HG02571 (cell line): Measurements from ENCODE around the gene APBA2.
"Not testable (repeated sequence)": the region's sequence is repeated elsewhere in the genome, so short reads cannot be mapped to it uniquely, and the experiment has no call there.

ENCODE experiments used
- ATAC-seq: cut with Tn5 transposase; IDR thresholded peaks from one replicate; pipeline ENCODE4 v1.9.1; 2021; ENCODE audit warnings: mild to moderate bottlenecking, moderate library complexity; ENCODE audit not compliant: unreplicated experiment

APBA2 gene

DNA sequence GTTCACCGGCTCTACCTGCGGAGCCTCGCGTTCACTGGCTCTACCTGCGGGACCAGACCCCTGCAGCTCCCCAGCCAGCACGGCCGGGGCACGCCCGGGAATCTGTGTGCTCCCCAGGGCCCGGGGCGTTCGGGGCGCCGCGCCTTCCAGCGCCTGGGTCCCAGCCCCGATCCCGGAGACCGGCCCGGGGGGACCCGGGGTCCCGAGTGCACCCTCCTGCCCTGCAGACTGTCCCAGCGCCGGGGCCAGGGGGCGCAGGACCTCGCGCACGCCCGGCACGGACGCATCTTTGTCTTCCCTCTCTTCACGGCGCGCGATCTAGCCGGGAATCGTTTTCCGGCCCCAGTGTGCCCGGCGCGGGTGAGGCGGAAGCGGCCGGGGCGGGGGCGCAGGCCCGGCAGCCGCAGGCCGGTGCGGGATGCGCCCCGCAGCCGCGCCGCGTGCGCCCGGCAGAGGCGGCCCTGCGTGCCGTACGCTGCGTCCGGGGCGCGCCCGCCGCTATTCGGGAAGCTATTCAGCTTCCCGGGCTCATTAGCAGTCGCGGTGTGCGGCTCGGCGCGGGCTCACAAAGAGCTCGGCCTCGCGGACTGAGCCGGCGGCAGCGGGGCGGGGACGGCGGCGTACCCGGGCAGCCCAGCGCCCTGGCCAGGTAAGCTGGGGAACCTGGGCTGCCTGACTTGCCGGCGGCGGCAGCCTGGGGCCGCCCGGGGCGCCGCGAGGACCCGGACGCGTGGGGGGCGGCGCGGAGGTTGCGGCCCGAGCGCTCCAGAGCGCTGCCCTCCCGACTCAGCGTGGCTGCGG is at the start of gene APBA2:
Gene APBA2 (plus strand): TSS at position 345 of the 801 bp plus-strand sequence. CDS start 167,911 bp downstream, outside the sequence.
- ATAC-seq = no peak

DNA sequence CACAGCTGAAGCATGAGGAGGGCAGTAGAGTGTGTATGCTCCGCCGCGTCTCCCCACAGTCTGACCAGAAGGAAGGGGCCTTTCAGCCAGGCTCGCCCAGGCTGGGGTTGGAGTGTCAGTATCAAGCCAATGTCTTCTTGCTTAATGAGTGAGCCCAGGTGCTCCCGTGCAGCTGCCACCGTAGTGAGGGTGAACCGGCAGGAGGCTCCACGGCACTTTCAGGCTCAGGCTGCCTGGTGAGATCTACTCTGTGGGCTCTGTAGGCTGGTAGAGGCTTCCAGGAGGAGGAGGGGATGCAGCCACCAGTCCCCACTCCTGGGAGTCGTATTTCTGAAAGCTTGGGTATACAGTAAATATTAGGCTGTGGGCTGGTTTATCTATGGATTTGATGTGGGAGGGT is 45.5 kb upstream of the APBA2 start:
- not testable (repeated sequence) for ATAC-seq

DNA sequence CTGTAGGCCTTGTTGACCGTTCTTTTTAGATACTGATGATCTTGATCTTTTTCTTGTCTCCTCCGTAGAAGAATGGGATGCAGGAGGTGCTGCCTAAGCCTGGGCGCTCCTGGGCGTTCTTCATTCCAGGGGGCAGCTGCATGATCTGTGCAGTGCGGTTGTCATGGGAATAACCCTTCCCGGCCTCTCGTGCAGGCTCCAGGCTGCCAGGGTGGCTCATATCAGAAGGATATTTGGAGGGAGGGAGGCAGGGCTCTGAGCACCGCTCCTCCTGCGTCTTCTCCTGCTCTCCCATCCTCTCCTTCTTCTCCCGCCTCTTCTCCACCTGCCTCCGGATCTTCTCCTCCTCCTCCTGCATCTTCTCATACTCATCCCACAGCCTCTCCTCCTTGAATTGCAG is 43.6 kb upstream of the APBA2 start:
- ATAC-seq = not testable (repeated sequence)

DNA sequence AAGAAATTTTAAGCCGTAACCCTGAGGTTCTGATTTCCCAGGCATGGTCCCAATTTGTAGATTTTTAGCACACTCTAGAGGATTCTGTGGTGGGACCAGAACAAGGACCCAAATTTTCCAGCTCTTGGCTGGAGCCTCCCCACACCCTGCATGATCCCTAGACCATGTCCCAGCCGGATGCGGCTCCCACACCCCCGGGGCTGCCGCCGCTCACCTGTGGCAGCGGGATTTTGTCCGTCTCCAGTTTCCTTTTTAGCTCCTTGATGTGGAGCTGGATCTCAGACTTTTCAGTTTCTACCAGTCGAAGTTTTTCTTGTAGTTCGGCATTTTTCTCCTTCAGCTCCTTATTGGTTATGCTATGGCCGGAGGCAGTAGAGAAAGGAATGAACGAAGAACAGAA is 42.3 kb upstream of the APBA2 start:
- not testable (repeated sequence) for ATAC-seq

DNA sequence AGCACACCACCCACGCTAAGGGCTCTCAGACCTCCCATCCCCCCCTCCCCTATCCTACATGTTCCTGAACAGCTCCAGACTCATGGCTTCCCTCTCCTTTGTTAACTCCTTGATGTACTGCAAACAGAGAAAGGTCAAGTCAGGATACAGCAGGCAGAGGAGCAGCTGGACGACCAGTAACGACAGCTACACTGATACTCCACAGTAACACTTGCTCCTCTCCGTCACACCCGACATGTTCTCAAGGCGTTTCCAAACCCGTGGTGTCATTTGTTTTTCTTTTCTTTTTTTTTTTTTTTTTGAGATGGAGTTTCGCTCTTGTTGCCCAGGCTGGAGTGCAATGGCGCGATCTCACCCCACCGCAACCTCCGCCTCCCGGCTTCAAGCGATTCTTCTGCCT is 41.6 kb upstream of the APBA2 start:
- not testable (repeated sequence) for ATAC-seq

DNA sequence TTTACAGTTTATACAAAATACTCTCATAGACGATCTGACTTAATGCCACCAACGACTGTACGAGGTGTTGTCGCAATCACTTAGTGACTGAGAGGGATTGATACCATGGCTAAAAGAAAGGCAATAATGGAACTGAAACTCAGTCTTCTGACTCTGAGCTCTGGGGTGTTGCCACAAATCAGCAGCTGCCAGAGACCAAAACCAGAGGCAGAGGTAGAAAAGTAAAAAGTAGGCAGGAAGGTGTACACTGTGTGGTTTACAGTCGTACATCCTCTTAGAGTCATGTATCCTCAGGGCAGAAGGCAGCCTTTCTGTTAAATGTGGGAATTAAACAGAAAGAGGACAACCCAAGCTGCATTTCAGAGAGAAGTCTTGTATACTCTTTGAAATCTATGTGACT is 38.5 kb upstream of the APBA2 start:
- not testable (repeated sequence) for ATAC-seq

DNA sequence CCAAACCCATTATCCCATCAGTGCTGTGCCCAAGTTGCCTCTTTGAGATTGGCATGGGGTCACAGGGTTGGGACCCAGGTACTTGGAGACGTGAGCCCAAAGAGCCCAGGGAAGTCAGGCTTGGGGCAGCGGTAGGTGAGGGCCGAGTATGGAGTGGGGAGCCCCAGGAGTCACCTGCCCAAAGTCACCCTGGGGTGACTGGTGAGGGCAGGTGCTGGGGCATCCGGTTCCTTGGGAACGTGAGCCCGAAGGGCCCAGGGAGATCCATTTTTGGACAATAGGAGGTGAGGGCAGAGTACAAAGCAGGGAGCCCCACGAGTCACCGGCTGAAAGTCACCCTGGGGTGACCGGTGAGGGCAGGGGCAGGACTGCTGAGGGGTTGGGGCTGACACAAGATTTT is 37.8 kb upstream of the APBA2 start:
- not testable (repeated sequence) for ATAC-seq

DNA sequence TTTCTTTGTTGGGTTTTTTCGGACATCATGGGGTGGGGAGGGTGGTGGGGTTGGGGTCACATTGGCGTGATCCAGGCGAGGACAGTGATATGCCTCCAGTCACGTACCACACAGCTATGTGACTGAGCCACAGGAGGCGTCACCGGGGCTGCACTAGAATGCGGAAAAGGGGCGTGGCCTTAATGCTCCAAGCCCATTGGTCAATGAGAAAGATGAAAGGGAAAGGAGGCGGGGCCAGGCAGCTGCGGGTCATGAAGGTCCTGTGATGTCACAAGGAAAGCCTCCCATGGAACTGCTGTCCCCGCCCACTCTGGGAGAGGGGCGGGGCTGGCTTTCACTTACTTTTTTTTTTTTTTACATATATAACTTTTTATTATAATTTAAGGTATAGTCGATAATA is 37.3 kb upstream of the APBA2 start, which contains the start of gene GOLGA6L7:
Gene GOLGA6L7 (minus strand): TSS at position 124 of the 400 bp plus-strand sequence. CDS start 95 bp downstream, at position 29.
- not testable (repeated sequence) for ATAC-seq

DNA sequence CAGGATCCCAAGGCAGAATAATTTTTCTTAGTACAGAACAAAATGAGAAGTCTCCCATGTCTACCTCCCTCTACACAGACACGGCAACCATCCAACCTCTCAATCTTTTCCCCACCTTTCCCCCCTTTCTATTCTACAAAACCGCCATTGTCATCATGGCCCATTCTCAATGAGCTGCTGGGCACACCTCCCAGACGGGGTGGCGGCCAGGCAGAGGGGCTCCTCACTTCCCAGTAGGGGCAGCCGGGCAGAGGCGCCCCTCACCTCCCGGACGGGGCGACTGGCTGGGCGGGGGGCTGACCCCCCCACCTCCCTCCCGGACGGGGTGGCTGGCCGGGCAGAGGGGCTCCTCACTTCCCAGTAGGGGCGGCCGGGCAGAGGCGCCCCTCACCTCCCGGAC is 36.5 kb upstream of the APBA2 start:
- ATAC-seq = not testable (repeated sequence)

DNA sequence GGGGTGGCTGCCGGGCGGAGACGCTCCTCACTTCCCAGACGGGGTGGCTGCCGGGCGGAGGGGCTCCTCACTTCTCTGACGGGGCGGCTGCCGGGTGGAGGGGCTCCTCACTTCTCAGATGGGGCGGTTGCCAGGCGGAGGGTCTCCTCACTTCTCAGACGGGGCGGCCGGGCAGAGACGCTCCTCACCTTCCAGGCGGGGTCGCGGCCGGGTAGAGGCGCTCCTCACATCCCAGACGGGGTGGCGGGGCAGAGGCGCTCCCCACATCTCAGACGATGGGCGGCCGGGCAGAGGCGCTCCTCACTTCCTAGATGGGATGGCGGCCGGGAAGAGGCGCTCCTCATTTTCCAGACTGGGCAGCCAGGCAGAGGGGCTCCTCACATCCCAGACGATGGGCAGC is 36.0 kb upstream of the APBA2 start:
- not testable (repeated sequence) for ATAC-seq

DNA sequence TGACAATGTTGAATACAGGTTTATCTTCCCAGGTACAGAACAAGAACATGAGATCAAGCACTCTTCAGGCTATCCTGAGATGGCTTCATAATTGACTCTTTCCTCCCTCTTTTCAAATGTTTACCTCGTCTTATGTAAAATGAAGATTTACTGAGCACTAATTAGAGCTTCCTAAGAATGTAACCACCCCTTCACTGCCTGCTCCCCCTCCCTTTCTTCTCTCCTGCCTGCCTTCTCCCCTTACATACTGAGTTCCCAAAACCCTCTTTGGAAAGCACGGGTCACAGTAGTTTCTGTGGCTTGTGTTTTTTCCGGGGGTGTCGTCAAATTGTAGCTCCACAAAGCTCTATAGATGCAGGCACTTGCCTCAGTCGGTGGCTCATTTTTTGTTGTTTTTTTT is 32.1 kb upstream of the APBA2 start:
- ATAC-seq = not testable (repeated sequence)

DNA sequence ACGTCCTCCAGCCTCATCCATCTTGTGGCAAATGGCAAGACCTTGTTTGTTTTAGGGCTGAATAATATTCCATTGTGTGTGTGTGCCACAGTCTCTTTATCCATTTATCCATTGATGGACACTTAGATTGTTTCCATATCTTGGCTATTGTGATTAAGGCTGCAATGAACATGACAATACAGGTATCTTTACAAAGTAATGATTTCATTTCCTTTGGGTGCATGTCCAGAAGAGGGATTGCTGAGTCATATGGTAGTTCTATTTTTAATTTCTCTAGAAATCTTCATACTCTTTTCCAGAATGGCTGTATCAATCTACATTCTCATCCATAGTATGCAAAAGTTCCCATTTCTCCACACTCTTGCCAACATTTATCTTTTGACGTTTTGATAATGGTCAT is 31.2 kb upstream of the APBA2 start:
- ATAC-seq = not testable (repeated sequence)

DNA sequence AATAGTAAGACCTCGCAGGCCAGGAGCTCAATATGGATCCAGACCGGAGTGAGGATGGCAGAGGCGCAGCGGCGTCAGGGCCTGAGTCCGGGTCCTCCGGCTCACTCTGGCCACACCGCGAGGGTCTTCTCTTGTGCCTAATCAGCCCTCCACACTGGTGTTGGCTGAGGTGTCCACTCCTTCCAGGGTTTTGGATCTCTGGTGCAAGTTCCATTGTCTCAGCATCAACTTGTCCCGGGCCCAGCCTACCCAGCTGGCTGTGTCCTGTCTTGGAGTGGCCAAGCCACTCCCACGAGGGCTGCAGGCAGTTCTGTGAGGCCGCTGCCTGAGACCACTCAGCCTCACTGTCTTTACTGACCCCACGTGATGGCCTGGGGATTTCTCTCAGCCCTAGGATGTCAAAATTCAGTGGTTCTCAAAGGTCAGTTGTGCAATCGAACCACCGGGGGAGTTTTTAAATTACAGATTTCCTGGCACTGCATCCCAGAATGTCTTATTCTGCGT is 24.7 kb upstream of the APBA2 start:
- no peak for ATAC-seq

DNA sequence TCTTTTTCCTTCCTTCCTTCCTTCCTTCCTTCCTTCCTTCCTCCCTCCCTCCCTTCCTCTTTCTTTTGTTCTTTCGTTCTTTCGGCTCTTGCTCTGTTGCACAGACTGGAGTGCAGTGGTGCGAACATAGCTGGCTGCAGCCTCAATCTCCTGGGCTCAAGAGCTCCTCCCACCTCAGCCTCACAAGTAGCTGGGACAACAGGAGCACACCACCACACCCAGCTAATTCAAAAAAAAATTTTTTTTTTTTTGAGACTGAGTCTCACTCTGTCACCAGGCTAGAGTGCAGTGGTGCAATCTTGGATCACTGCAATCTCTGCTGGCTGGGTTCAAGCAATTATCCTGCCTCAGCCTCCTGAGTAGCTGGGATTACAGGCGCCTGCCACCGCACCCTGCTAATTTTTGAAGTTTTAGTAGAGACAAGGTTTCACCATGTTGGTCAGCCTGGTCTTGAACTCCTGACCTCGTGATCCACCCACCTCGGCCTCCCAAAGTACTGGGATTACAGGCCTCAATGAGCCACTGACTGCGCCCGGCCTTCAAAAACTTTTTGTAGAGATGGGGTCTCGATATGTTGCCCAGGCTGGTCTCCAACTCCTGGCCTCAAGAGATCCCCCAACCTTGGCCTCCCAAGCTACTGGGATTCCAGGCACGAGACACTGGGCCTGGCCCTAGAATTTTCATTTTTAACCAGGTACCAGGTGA is 24.0 kb upstream of the APBA2 start:
- not testable (repeated sequence) for ATAC-seq

DNA sequence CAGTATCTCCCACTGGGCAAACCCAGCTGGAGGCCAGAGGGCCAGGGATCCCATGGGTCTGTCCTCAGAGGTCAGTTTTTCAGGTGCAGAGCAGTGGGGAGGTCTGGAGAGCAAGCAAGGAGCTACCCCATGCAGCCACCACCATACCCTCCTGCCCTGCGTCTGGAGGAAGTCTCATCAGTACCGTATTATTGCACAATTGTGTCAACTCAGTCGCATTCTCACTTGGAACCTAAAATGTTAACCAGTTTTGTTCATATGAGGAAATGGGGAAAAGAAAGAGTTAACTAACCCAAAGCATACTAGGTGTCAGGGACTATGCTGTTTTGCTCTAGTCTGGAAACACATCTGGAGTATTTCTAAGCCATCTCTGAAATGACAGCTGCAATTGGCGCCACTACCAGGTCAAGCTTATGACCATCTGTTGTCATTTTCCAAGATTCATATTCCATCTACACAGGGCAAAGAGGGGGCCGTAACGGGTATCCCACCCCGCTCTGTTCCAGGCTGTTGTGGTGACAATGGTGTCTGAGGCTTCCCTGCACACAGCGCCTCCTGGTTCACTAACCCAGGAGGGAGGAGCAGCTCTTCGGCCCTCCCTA is 16.9 kb upstream of the APBA2 start:
- no peak for ATAC-seq

DNA sequence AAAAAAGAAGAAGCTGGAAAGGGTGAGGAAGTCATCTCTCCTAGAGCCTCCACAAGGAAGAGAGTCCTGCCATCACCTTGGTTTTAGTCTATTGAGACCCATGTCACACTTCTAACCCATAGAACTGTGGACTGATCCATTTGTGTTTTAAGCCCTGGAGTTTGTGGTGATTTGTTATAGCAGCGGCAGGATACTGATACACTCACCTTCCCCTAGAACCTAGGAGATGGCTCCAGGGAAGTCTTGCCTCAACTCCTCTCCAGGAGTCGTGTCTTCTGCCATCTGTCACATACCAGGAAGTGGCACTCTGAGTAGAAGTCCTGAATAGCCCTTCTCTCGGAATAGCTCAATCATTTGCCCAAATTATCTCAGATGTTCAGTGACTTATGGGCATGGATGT is 14.6 kb upstream of the APBA2 start:
- no peak for ATAC-seq

DNA sequence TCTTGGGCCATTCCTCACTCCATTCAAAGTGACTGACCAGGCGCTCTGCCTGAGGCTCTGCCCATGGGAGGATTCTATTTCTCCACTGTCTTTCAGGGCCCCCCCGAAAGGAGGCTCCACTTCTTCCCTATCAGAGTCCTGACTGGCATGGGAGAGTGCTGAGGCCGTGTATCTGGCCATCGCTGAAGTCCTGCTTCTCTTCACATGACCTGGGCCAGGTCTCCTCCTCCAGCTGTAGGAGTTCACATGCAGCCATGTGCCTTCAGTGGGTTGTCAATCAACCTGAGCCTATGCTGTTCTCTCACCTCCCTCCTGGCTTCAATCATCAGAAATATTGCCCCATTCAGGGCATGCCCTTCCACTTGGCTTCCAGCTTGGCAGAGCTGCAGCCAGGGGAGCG is 12.8 kb upstream of the APBA2 start:
- ATAC-seq = no peak

DNA sequence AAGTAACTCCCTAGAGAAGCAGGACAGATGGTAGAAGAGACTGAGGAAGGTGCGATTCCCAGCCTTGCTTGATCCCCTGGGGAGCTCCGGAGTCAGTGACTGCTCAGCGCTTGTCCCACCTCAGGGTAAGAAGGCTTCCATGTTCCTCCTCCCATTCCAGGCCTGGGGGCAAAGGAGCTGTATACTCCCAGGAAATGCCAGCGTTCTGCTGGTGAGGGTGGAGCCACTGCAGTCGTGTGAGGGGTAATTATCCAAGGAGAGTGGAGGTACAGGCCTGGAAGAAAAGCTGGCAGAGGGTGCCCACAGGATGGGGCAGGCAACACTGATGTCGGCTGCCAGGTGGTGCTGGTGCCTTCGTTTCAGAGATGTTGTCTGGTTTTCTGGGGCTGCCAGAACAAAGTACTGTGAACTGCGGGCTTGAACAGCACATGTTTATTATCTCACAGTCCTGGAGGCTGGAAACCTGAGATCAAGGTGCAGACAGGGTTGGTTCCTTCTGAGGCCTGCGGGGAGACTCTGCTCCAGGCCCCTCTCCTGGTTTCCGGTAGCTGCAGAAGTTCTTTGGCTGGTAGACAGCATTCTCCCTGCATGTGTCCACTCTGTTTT is 12.1 kb upstream of the APBA2 start:
- ATAC-seq = no peak

DNA sequence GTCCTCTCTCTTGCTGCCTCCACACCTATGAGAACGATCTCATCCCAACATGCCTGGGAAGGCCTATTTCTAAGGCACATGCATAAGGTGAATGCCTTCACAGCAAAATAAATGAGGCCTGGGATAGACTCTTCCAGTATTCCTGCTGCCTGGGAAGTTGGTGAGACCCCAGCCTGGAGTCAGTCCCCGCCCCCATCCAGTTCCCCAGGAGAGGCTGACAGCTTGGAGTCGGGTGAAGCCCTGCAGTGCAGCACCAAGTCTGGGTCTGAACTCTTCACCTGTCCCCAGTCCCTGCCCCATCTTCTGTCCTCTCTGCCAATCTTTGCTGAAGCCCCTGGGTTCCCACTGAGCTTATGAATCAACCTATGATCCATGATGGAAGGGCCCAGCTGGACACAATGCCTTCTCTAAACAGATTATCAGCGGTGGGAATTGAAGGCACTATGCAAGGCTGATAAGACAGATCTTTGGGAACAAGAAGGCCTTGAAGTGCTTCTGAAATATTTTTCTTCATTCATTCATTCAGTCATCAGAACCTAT is 10.2 kb upstream of the APBA2 start:
- no peak for ATAC-seq

DNA sequence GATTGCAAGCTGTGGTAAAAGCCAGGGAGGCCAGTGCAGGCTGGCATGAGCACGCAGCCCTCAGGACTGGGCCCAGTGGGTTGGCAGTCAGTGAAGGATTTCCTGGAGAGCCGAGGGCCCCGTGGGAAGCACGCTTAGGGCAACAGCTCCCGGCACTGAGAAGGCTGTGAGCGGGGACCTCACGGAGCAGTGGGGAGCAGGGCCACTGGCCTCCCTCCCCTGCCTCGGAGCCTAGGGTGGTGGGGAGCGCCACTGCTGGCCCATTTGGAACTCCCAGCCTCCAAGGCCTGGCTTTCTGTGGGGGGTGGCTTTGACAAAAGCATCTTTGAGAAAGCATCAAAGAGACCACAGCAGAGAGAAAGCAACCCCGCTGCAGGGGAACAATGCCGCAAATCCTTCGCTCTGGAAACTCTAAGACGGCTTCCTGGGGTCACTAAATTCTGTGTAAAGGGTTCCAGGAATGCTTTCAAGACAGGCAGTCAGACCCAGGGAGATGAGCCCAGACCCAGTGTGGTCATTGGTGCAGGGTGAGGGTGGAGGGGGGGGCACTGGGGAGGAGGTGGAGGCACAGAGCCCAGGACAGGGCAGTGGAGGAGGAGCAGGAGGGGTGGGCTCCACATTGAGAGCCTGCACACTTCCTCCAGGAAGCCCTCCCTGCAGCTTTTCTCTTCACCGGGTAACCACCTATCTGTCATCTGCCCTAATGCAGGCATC is 9.5 kb upstream of the APBA2 start:
- no peak for ATAC-seq
